Activated T-helper 2 cell treated with anti-CD3 and anti-CD28 coated beads, Interferon-gamma antibody, Interleukin-2, Interleukin-4, amounts not matched to agents 10 μg/mL and 5 μg/mL and 100 μg/mL, durations not matched to agents 14 hours and 24 hours and 36 hours (primary cell): ENCODE measurements around the gene LTA4H. TPM values are rescaled to one million over a fixed set of nuclear protein-coding genes. Genes with fewer than 3 reads are reported as not detected.

Experiments used
- DNase-seq: peaks from one replicate; pipeline ENCODE4 v3.0.0; 2021; ENCODE audit warnings: low spot score
- H3K27ac Mint-ChIP-seq: one replicate; pipeline ENCODE4 v1.8.0; 2021; ENCODE audit warnings: mixed read lengths
- H3K27me3 Mint-ChIP-seq: one replicate; pipeline ENCODE4 v1.8.0; 2021; ENCODE audit warnings: low read depth, mixed read lengths
- H3K36me3 Mint-ChIP-seq: one replicate; pipeline ENCODE4 v1.8.0; 2021; ENCODE audit warnings: low read depth, mixed read lengths
- H3K4me1 Mint-ChIP-seq: one replicate; pipeline ENCODE4 v1.8.0; 2021; ENCODE audit warnings: low read depth, mixed read lengths
- H3K4me3 Mint-ChIP-seq: one replicate; pipeline ENCODE4 v1.8.0; 2021; ENCODE audit warnings: low read depth, mild to moderate bottlenecking, moderate library complexity, mixed read lengths
- H3K9me3 Mint-ChIP-seq: one replicate; pipeline ENCODE4 v1.8.0; 2021; ENCODE audit warnings: mixed read lengths
- intact Hi-C: fragments of 100-400 bp; cut with micrococcal nuclease; formaldehyde crosslinking; loops from one replicate; pipeline ENCODE4 v1.15.1; 2023
- total RNA-seq: library from RNA; stranded (reverse); gene quantifications from 2 replicates; pipeline ENCODE4 v1.2.3, GENCODE V29; 2022

Gene LTA4H
- total RNA-seq: 63.6 and 65.2 TPM in 2 replicates

DNA sequence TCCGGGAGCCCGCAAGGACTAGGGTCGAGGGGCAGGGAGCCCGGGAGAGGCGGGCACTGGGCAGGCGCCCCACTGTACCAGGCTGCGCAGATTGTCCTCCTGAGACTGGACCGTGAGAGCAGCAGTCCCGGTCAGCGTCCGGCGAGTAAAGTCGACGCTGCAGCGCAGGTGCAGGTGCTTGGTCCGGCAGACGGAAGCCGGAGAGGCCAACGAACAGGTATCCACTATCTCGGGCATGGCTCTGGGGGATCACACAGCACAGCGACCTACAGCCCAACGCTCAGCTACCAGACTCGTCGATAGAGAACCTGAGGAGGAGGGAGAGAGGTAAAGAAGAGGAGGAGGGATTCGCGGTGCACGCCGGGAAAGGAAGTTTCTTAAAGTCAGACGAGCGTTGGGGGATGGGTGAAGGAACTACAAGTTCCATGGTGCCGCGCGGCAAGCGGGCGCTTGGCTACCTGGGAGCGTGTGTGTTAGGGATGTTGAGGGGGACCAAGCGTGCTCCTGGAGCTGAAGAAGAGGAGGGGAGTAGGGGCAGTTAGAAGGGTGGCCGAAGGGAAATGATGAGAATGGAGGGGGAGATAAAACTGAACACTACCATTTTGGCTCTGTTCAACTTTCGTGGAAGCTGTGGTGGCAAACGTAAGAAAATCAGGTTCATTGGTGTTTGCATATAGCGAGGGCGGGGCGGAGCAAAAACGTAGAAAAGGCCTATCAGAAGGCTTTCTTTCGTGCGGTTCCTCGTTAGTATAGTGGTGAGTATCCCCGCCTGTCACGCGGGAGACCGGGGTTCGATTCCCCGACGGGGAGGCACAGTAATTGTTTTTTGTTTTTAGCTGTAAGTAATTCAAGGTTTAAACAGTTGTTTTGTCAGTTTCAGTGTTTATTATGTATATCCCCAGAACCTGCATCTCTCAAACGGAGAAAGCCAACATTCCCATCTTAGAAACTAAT lies at the start of gene LTA4H:
LTA4H (minus strand) TSS at position 305 of the 954 bp plus-strand sequence; CDS start at position 237, 68 bp downstream.
- no peaks in the 10 kb centered on the region for H3K27me3 Mint-ChIP-seq
- no peaks in the 10 kb centered on the region for H3K9me3 Mint-ChIP-seq
- DNase-seq: peak; percentile 94
- peaks cover 3% of the 10 kb centered on the region for H3K36me3 Mint-ChIP-seq
- intact Hi-C loops: loop anchor here (1.0 to 5.0 kb wide), 6 partner anchors 37 to 481 kb away; partner anchors contain the start of genes AMDHD1, CDK17 and SNRPF
- H3K4me3 Mint-ChIP-seq: no peak within 1 kb of the TSS
- peaks cover 8% of the 10 kb centered on the region for H3K4me1 Mint-ChIP-seq
- H3K27ac Mint-ChIP-seq: no peak within 1 kb of the TSS

DNA sequence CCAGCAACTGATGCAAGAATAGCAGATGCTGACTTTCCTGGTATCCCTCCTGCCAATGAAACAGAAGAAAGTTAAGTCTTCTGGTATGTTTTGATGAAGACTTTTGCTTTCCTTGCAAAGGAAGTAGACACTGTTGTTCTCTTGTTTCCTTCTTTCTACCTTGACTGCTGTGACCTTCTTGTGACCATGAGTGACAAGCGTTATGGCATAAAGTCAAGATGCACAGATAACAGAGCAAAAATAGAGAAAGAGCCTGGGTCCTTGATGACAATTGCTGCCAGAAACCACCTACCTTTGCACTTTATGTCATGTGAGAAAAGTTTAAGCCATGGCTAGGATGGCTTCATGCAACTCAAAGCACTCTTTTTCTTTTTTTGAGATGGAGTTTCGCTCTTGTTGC lies 49.2 kb upstream of the LTA4H start:
- Mint-ChIP-seq H3K4me3 (no peak overlapping the region), H3K27me3 (no peaks in the 10 kb centered on the region), H3K4me1 (peaks cover 2% of the 10 kb centered on the region), H3K9me3 (peaks cover 18% of the 10 kb centered on the region), H3K27ac (no peak overlapping the region), H3K36me3 (no peaks in the 10 kb centered on the region)
- no peak for DNase-seq
- intact Hi-C loops: no loop called here

DNA sequence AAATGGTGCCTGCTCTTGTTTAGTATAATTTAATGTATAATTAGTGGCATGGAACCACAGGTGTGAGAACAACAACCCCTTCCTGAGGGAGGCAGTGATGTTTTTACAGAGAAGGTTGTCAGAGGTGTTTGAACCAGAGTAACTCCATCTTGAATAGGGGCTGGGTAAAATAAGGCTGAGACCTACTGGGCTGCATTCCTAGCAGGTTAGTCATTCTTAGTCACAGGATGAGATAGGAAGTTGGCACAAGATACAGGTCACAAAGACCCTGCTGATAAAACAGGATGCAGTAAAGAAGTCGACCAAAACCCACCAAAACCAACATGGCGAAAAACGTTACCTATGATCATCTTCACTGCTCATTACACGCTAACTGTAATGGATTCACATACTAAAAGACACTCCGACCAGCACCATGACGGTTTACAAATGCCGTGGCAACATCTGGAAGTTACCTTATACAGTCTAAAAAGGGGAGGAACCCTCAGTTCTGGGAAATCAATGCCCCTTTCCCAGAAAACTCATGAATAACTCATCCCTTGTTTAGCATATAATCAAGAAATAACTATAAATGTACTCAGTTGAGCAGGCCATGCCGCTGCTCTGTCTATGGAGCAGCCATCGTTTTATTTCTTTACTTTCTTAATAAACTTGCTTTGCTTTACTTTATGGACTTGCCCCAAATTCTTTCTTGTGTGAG lies 47.8 kb upstream of the LTA4H start:
- DNase-seq: no peak
- no peak overlapping the region for H3K27ac Mint-ChIP-seq
- no peaks in the 10 kb centered on the region for H3K36me3 Mint-ChIP-seq
- peaks cover 2% of the 10 kb centered on the region for H3K4me1 Mint-ChIP-seq
- H3K27me3 Mint-ChIP-seq: no peaks in the 10 kb centered on the region
- peaks cover 9% of the 10 kb centered on the region for H3K9me3 Mint-ChIP-seq
- H3K4me3 Mint-ChIP-seq: no peak overlapping the region
- intact Hi-C loops: no loop called here

DNA sequence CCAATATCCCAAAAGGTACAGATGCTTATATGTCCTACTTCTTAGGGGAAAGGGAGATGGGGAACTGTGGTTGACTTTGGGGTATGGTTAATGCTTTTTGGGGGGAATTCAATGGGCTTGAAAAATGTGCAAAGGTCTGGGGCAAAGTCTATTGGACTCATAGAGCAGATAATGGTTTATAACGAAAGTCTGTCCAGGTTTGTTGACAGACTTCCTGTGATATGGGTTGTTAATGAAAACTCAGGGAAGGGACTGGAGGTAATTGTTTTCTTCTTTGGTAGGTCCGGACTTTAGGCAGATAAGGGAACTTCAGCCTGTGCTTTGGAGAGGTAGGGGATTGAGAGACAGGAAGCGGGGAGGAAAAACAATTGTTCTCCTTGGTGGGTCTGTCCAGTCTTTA lies 46.2 kb upstream of the LTA4H start:
- Mint-ChIP-seq H3K4me3 (no peak overlapping the region), H3K27me3 (no peaks in the 10 kb centered on the region), H3K9me3 (peaks cover 7% of the 10 kb centered on the region), H3K4me1 (peaks cover 2% of the 10 kb centered on the region), H3K27ac (no peak overlapping the region), H3K36me3 (no peaks in the 10 kb centered on the region)
- intact Hi-C loops: no loop called here
- no peak for DNase-seq

GRCh38 chr12:96078231-96079135 lies 43.1 kb upstream of the LTA4H start:
- Mint-ChIP-seq H3K27me3 (peaks cover 4% of the 10 kb centered on the region), H3K4me3 (no peak overlapping the region), H3K9me3 (no peaks in the 10 kb centered on the region), H3K36me3 (no peaks in the 10 kb centered on the region), H3K27ac (no peak overlapping the region), H3K4me1 (peaks cover 2% of the 10 kb centered on the region)
- intact Hi-C loops: no loop called here
- no peak for DNase-seq

GRCh38 chr12:96077081-96077480 lies 41.7 kb upstream of the LTA4H start:
- Mint-ChIP-seq H3K4me1 (peaks cover 3% of the 10 kb centered on the region), H3K4me3 (no peak overlapping the region), H3K36me3 (no peaks in the 10 kb centered on the region), H3K27me3 (peaks cover 8% of the 10 kb centered on the region), H3K27ac (no peak overlapping the region), H3K9me3 (no peaks in the 10 kb centered on the region)
- no peak for DNase-seq
- intact Hi-C loops: no loop called here

- Mint-ChIP-seq H3K36me3 (no peaks in the 10 kb centered on the region), H3K4me3 (no peak overlapping the region)
These were observed 40.2 kb upstream of the LTA4H start for GRCh38 chr12:96075560-96075959.

DNA sequence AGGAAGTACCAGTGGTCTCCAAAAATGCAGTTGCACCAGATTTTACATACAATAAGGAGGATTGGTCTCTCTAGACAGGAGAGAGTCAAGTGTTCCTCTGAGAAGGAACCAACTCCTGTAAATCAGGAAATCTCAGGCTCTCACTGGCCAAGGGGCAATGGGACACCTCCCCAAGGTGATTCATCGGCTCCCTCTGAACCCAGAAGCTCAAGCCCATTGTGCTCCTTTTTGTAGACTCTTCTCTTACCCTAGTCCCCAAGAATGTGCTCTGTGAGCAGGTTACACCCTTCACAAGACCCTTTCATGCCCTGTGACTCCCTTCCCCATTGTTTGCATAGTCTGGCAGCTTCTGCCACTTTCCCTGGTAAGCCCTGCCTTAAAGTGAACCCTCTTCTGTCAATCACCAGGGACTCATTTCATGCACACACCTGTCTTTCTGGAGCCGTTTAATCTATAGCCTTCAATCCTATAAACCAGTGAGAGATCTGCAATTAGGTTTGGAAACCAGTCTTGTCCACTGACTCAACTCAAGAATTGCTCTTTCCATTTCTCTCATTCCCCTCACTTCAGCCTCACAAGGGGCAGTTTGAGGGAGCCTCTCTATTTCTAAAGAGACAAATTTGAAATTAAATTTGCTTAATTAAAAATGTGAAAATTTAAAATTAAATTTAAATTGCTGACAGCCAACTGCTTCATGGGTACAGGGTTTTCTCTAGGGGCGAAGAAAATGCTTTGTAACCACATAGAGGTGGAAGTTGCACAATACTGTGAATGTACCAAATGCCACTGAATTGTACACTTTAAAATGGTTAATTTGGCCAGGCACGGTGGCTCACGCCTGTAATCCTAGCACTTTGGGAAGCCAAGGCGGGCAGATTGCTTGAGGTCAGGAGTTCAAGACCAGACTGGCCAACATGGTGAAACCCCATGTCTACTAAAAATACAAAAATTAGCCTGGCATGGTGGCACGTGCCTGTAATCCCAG lies 38.3 kb upstream of the LTA4H start:
- H3K4me3 Mint-ChIP-seq: no peak overlapping the region
- intact Hi-C loops: no loop called here
- peaks cover 8% of the 10 kb centered on the region for H3K27me3 Mint-ChIP-seq
- H3K36me3 Mint-ChIP-seq: no peaks in the 10 kb centered on the region
- no peak overlapping the region for H3K27ac Mint-ChIP-seq
- peaks cover 11% of the 10 kb centered on the region for H3K4me1 Mint-ChIP-seq
- no peak for DNase-seq
- H3K9me3 Mint-ChIP-seq: no peaks in the 10 kb centered on the region

More at GRCh38 chr12:96075560-96075959, 40.2 kb upstream of the LTA4H start:
- Mint-ChIP-seq H3K9me3 (no peaks in the 10 kb centered on the region), H3K27ac (no peak overlapping the region), H3K4me1 (peaks cover 9% of the 10 kb centered on the region), H3K27me3 (peaks cover 8% of the 10 kb centered on the region)
- intact Hi-C loops: no loop called here
- DNase-seq: no peak

DNA sequence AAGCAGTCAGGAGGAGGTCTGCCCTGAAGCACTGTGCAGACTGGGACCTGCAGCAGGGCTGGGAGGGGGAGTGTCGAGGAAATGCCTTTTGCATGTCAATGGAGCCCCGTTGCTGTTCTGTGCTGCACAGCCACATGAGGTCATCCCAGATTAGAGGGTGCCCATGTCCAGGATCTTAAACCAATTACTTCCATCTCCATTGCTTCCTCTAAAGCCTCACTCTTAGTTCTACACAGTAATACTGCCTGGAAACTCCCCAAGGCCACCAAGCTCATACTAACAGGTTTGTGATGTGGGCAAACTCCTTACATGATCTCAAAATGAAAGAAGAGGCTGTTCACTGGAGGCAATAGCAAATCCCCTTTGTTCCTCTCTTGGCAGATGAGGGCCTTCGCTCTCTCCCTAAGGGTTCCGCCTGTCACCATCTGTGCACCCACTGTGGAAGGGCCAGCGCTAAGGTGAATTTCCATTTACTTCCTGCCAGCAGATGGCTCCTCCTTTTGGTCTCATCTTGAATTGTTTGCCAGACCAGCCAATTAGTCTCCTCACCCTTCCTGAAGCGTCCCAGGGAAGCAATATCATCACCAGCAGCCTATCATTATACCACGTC lies 35.4 kb upstream of the LTA4H start:
- Mint-ChIP-seq H3K27ac (no peak overlapping the region), H3K4me1 (peaks cover 11% of the 10 kb centered on the region), H3K27me3 (peaks cover 8% of the 10 kb centered on the region), H3K9me3 (no peaks in the 10 kb centered on the region), H3K4me3 (no peak overlapping the region), H3K36me3 (no peaks in the 10 kb centered on the region)
- intact Hi-C loops: no loop called here
- no peak for DNase-seq

- H3K36me3 Mint-ChIP-seq: no peaks in the 10 kb centered on the region
- H3K9me3 Mint-ChIP-seq: no peaks in the 10 kb centered on the region
- intact Hi-C loops: no loop called here
- H3K4me1 Mint-ChIP-seq: peaks cover 15% of the 10 kb centered on the region
- H3K27ac Mint-ChIP-seq: no peak overlapping the region
- peaks cover 6% of the 10 kb centered on the region for H3K27me3 Mint-ChIP-seq
- no peak overlapping the region for H3K4me3 Mint-ChIP-seq
- DNase-seq: no peak
These were observed 34.3 kb upstream of the LTA4H start for GRCh38 chr12:96069511-96070231.

DNA sequence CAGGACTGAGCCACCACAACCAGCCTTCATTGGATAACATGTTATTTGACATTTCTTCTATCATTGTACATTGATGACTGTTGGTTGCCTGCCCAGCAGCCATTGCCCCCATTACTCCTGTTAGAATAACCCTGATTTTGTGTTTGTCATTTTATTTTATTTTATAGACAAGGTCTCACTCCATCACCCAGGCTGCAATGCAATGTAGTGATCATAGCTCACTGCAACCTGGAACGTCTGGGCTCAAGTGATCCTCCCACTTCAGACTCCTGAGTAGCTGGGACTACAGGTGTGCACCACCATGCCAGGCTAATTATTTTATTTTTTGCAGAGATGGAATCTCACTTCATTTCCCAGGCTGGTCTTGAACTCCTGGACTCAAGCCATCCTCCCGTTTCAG lies 33.2 kb upstream of the LTA4H start:
- no peak overlapping the region for H3K27ac Mint-ChIP-seq
- H3K9me3 Mint-ChIP-seq: no peaks in the 10 kb centered on the region
- intact Hi-C loops: no loop called here
- peaks cover 6% of the 10 kb centered on the region for H3K27me3 Mint-ChIP-seq
- no peak for DNase-seq
- peaks cover 23% of the 10 kb centered on the region for H3K4me1 Mint-ChIP-seq
- no peaks in the 10 kb centered on the region for H3K36me3 Mint-ChIP-seq
- H3K4me3 Mint-ChIP-seq: no peak overlapping the region
